MCF 10A (cell line): ENCODE results near the gene MYL11. TPM values are rescaled to one million over a fixed set of nuclear protein-coding genes. Genes with fewer than 3 reads are reported as not detected.

Experiments
- BruUV-seq: library from RNA; stranded (reverse); fragments of 400-500 nt; replicated peaks from 2 replicates; lab custom pipeline; 2021; lab: Mats Ljungman, UMichigan
- CTCF ChIA-PET: fragments of 300-600 bp; sonication (Branson Sonifier 250); formaldehyde crosslinking; extraction: SDS; loops from one replicate; lab custom pipeline; 2021; ENCODE audit warnings: antibody characterized with exemption, inconsistent platforms; lab: Yijun Ruan, JAX
- POLR2A ChIA-PET: fragments of 300-600, 350-650 bp; sonication (Branson Sonifier 250); formaldehyde crosslinking; extraction: SDS; loops from one replicate; lab custom pipeline; 2020; ENCODE audit warnings: antibody characterized with exemption, inconsistent platforms; lab: Yijun Ruan, JAX
- DNase-seq: peaks from one replicate; pipeline ENCODE4 v3.0.0-alpha.2; 2018; ENCODE audit not compliant: unreplicated experiment
- H3K27ac Mint-ChIP-seq: one replicate; pipeline ENCODE4 v1.8.0; 2022; ENCODE audit warnings: mild to moderate bottlenecking, low read depth, mixed read lengths; ENCODE audit not compliant: unreplicated experiment
- H3K27me3 Mint-ChIP-seq: one replicate; pipeline ENCODE4 v1.8.0; 2022; ENCODE audit warnings: mixed read lengths; ENCODE audit not compliant: insufficient read depth, unreplicated experiment
- H3K36me3 Mint-ChIP-seq: one replicate; pipeline ENCODE4 v1.8.0; 2022; ENCODE audit warnings: mild to moderate bottlenecking, moderate library complexity, mixed read lengths; ENCODE audit not compliant: insufficient read depth, unreplicated experiment
- H3K4me1 Mint-ChIP-seq: one replicate; pipeline ENCODE4 v1.8.0; 2022; ENCODE audit warnings: mixed read lengths; ENCODE audit not compliant: insufficient read depth, unreplicated experiment
- H3K4me3 Mint-ChIP-seq: one replicate; pipeline ENCODE4 v1.8.0; 2022; ENCODE audit warnings: mild to moderate bottlenecking, moderate library complexity, mixed read lengths; ENCODE audit not compliant: unreplicated experiment
- H3K9me3 Mint-ChIP-seq: one replicate; pipeline ENCODE4 v1.8.0; 2022; ENCODE audit warnings: mixed read lengths; ENCODE audit not compliant: unreplicated experiment
- CTCF ChIP-seq: fragments of 200-600 bp; IDR thresholded peaks from one replicate; pipeline ENCODE4 v1.8.0; 2022; ENCODE audit warnings: antibody characterized with exemption, mild to moderate bottlenecking; ENCODE audit not compliant: unreplicated experiment
- intact Hi-C: fragments of 100-400 bp; cut with micrococcal nuclease; formaldehyde crosslinking; loops from 2 replicates; pipeline ENCODE4 v1.14.1; 2022
- total RNA-seq: library from RNA; stranded (reverse); gene quantifications from 2 replicates; pipeline ENCODE4 v1.2.3, GENCODE V29; 2022

MYL11 gene
- total RNA-seq, 1 experiment from 2014 or later: 1.6 TPM

GRCh38 chr16:30381291-30382041 lies 6.9 kb downstream of the MYL11 start:
- H3K27ac Mint-ChIP-seq: no peak overlapping the region
- H3K9me3 Mint-ChIP-seq: no peaks in the 10 kb centered on the region
- peaks cover 13% of the 10 kb centered on the region for H3K4me1 Mint-ChIP-seq
- DNase-seq: no peak
- no TSS peak for BruUV-seq
- intact Hi-C loops: no loop called here
- ChIA-PET POLR2A (interaction anchor here (0.7 to 1.3 kb wide), 3 partner anchors 11 to 36 kb away, joined by 3 to 4 read pairs (median 3); partner anchors contain the start of gene TBC1D10B), CTCF (no interaction called here)
- no peak overlapping the region for H3K4me3 Mint-ChIP-seq
- no peak for TF ChIP-seq CTCF
- H3K27me3 Mint-ChIP-seq: no peaks in the 10 kb centered on the region
- peaks cover 20% of the 10 kb centered on the region for H3K36me3 Mint-ChIP-seq

GRCh38 chr16:30382111-30382881 lies 7.7 kb downstream of the MYL11 start, which contains the start of gene SEPTIN1:
Gene SEPTIN1, minus strand, starts transcription at chr16:30382561. Its CDS starts 19 bp downstream, at chr16:30382542.
- ChIA-PET POLR2A (interaction anchor here (0.7 to 1.7 kb wide), 5 partner anchors 12 to 27 kb away, joined by 3 to 9 read pairs (median 4); partner anchors contain the start of genes CD2BP2 and ZNF771), CTCF (interaction anchor here (0.6 to 1.1 kb wide), 3 partner anchors 14 to 204 kb away, joined by 3 to 4 read pairs (median 3); no protein-coding TSS in a partner anchor)
- H3K27ac Mint-ChIP-seq: no peak within 1 kb of the TSS
- H3K4me3 Mint-ChIP-seq: no peak within 1 kb of the TSS
- no peaks in the 10 kb centered on the region for H3K27me3 Mint-ChIP-seq
- H3K36me3 Mint-ChIP-seq: peaks cover 20% of the 10 kb centered on the region
- no peaks in the 10 kb centered on the region for H3K9me3 Mint-ChIP-seq
- TF ChIP-seq CTCF: no peak
- no TSS peak for BruUV-seq
- no peak for DNase-seq
- intact Hi-C loops: no loop called here
- peaks cover 9% of the 10 kb centered on the region for H3K4me1 Mint-ChIP-seq

GRCh38 chr16:30383521-30383920 lies 8.9 kb downstream of the MYL11 start:
- Mint-ChIP-seq H3K9me3 (no peaks in the 10 kb centered on the region), H3K36me3 (peaks cover 20% of the 10 kb centered on the region), H3K27me3 (no peaks in the 10 kb centered on the region), H3K4me1 (peaks cover 7% of the 10 kb centered on the region), H3K4me3 (no peak overlapping the region), H3K27ac (no peak overlapping the region)
- no peak for DNase-seq
- no peak for TF ChIP-seq CTCF
- ChIA-PET POLR2A (interaction anchor here (1.0 to 1.7 kb wide), 5 partner anchors 9 to 29 kb away, joined by 3 to 9 read pairs (median 4); partner anchors contain the start of genes CD2BP2 and ZNF771), CTCF (interaction anchor here (0.6 to 1.3 kb wide), 2 partner anchors 11 to 20 kb away, joined by 3 to 5 read pairs; partner anchors contain the start of gene ZNF48)
- BruUV-seq: no TSS peak
- intact Hi-C loops: no loop called here
